ENCODE data around the gene GOT1. TPM values are rescaled to one million over a fixed set of nuclear protein-coding genes. Genes with fewer than 3 reads are reported as not detected.

Gene GOT1
- total RNA-seq, 2 experiments from 2014 or later = 62.6 to 67.3 TPM

DNA sequence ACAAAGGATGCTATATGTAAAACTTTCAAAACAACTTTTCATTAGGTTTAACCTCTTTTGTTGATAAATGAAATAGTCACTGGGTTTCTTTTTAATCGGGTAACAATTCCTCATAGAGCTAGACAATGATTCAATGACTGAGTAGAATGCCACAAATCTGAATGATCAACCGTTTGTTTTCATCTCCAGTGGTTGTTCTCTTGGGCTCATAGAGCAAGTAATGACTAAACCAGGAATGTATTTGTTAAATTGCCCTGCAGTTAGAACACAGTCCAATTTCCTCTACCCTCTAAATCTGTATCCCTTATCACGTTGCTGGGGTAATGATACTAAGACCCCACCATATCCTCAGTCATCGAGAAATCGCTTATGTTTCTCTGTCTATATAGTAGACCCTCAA, 61.3 kb downstream of the GOT1 start:
- intact Hi-C loops (cut with micrococcal nuclease) = no loop called here
- CTCF ChIA-PET = no interaction called here
- DNase-seq = no peak
- Mint-ChIP-seq H3K4me1 (ENCODE audit: low read depth) (peaks cover 7% of the 10 kb centered on the region), H3K9me3 (no peaks in the 10 kb centered on the region), H3K4me3 (no peak overlapping the region), H3K27me3 (ENCODE audit: low read depth) (peaks cover 41% of the 10 kb centered on the region), H3K36me3 (ENCODE audit: low read depth) (no peaks in the 10 kb centered on the region), H3K27ac (no peak overlapping the region)

GRCh38 chr10:99368646-99369045, 61.8 kb downstream of the GOT1 start:
- Mint-ChIP-seq H3K27me3 (ENCODE audit: low read depth) (peaks cover 36% of the 10 kb centered on the region), H3K27ac (no peak overlapping the region), H3K9me3 (no peaks in the 10 kb centered on the region), H3K36me3 (ENCODE audit: low read depth) (no peaks in the 10 kb centered on the region), H3K4me3 (no peak overlapping the region), H3K4me1 (ENCODE audit: low read depth) (peaks cover 7% of the 10 kb centered on the region)
- DNase-seq = no peak
- CTCF ChIA-PET = no interaction called here
- intact Hi-C loops (cut with micrococcal nuclease) = no loop called here

DNA sequence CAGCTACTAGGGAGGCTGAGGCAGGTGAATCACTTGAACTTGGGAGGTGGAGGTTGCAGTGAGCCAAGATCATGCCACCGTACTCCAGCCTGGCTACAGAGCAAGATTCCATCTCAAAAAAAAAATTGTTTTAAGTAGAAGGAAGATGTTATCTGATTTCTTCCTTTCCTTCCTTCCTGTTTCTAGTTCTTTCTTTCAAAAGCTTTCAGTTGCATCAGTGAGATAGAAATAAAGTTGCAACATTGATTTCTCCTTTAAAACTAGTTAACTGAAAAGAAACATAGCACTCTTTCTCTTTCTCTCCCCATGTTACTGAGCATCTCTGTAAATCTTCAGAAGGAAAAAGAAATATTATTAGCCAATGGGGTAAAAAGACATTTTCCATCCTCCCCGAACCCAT, 63.8 kb downstream of the GOT1 start:
- no peak for DNase-seq
- intact Hi-C loops (cut with micrococcal nuclease) = no loop called here
- CTCF ChIA-PET = no interaction called here
- H3K36me3 Mint-ChIP-seq (ENCODE audit: low read depth) = no peaks in the 10 kb centered on the region
- no peak overlapping the region for H3K27ac Mint-ChIP-seq
- H3K4me3 Mint-ChIP-seq = no peak overlapping the region
- no peaks in the 10 kb centered on the region for H3K9me3 Mint-ChIP-seq
- H3K27me3 Mint-ChIP-seq (ENCODE audit: low read depth) = peaks cover 20% of the 10 kb centered on the region
- H3K4me1 Mint-ChIP-seq (ENCODE audit: low read depth) = peaks cover 7% of the 10 kb centered on the region

DNA sequence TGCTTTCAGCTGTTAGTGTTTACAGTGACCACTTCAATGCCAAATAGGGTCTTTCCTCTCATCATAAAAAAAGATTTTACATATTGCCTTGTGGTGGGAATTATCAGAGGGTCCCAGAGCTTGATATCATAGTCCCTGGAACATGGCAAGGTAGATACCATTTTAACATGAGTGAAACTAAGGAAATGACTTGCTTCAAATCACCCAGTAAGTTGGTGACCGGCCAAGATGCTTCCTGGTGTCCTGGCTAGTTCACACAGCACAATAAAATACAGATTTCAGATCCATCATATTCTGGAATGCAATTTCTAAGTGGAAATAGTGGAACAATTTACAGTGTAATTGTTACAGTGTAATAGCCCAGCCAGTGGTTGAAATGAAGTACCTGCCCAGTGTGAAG, 64.7 kb downstream of the GOT1 start:
- Mint-ChIP-seq H3K27me3 (ENCODE audit: low read depth) (peaks cover 20% of the 10 kb centered on the region), H3K4me1 (ENCODE audit: low read depth) (peaks cover 2% of the 10 kb centered on the region), H3K9me3 (no peaks in the 10 kb centered on the region), H3K36me3 (ENCODE audit: low read depth) (no peaks in the 10 kb centered on the region), H3K4me3 (no peak overlapping the region), H3K27ac (no peak overlapping the region)
- DNase-seq = no peak
- intact Hi-C loops (cut with micrococcal nuclease) = no loop called here
- CTCF ChIA-PET = no interaction called here

GRCh38 chr10:99365311-99365710, 65.1 kb downstream of the GOT1 start:
- intact Hi-C loops (cut with micrococcal nuclease) = no loop called here
- H3K4me3 Mint-ChIP-seq = no peak overlapping the region
- DNase-seq = no peak
- H3K27ac Mint-ChIP-seq = no peak overlapping the region
- no peaks in the 10 kb centered on the region for H3K9me3 Mint-ChIP-seq
- H3K36me3 Mint-ChIP-seq (ENCODE audit: low read depth) = no peaks in the 10 kb centered on the region
- no peaks in the 10 kb centered on the region for H3K4me1 Mint-ChIP-seq (ENCODE audit: low read depth)
- CTCF ChIA-PET = no interaction called here
- peaks cover 18% of the 10 kb centered on the region for H3K27me3 Mint-ChIP-seq (ENCODE audit: low read depth)

- Mint-ChIP-seq H3K9me3 (no peaks in the 10 kb centered on the region), H3K4me3 (no peak overlapping the region), H3K4me1 (ENCODE audit: low read depth) (no peaks in the 10 kb centered on the region), H3K36me3 (ENCODE audit: low read depth) (no peaks in the 10 kb centered on the region), H3K27ac (no peak overlapping the region), H3K27me3 (ENCODE audit: low read depth) (peaks cover 13% of the 10 kb centered on the region)
- DNase-seq = no peak
- intact Hi-C loops (cut with micrococcal nuclease) = no loop called here
- CTCF ChIA-PET = interaction anchor here (0.5 kb wide), 1 partner anchor 1851 kb away, joined by 3 read pairs; no protein-coding TSS in a partner anchor
Measured at GRCh38 chr10:99364125-99364524, 66.3 kb downstream of the GOT1 start.

DNA sequence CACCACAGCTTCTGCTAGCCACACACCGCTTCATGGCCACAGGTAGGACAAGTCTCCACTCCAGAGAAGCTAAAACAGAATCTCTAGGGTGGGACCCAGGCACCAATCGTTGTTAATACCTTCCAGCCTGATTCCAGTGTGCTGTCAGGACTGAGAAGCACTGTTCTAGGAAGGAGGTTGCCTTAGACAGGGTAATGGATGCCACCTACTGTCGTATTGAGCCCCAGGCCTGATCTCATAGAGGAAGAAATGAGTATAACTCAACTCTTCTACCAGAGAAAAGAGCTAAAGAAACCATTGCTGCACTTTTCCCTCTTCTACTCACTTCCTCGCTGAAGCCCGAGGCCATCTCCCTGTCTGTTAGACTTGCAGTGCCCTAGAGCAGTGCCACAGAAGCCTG, 69.5 kb downstream of the GOT1 start:
- intact Hi-C loops (cut with micrococcal nuclease) = no loop called here
- H3K9me3 Mint-ChIP-seq = no peaks in the 10 kb centered on the region
- CTCF ChIA-PET = interaction anchor here (0.6 kb wide), 1 partner anchor 114 kb away, joined by 5 read pairs; no protein-coding TSS in a partner anchor

GRCh38 chr10:99358101-99358500, 72.3 kb downstream of the GOT1 start:
- CTCF ChIA-PET = no interaction called here
- Mint-ChIP-seq H3K9me3 (no peaks in the 10 kb centered on the region), H3K4me3 (no peak overlapping the region), H3K36me3 (ENCODE audit: low read depth) (no peaks in the 10 kb centered on the region), H3K27me3 (ENCODE audit: low read depth) (peaks cover 12% of the 10 kb centered on the region), H3K4me1 (ENCODE audit: low read depth) (no peaks in the 10 kb centered on the region), H3K27ac (no peak overlapping the region)
- intact Hi-C loops (cut with micrococcal nuclease) = no loop called here
- DNase-seq = no peak

More for the DNA sequence above, 69.5 kb downstream of the GOT1 start:
- H3K4me1 Mint-ChIP-seq (ENCODE audit: low read depth) = no peaks in the 10 kb centered on the region
- DNase-seq = no peak
- no peak overlapping the region for H3K4me3 Mint-ChIP-seq
- H3K36me3 Mint-ChIP-seq (ENCODE audit: low read depth) = no peaks in the 10 kb centered on the region
- no peak overlapping the region for H3K27ac Mint-ChIP-seq
- H3K27me3 Mint-ChIP-seq (ENCODE audit: low read depth) = peaks cover 10% of the 10 kb centered on the region

- DNase-seq = no peak
- CTCF ChIA-PET = interaction anchor here (0.6 kb wide), 1 partner anchor 21 kb away, joined by 3 read pairs; no protein-coding TSS in a partner anchor
Measured at GRCh38 chr10:99357691-99358090, 72.7 kb downstream of the GOT1 start.

DNA sequence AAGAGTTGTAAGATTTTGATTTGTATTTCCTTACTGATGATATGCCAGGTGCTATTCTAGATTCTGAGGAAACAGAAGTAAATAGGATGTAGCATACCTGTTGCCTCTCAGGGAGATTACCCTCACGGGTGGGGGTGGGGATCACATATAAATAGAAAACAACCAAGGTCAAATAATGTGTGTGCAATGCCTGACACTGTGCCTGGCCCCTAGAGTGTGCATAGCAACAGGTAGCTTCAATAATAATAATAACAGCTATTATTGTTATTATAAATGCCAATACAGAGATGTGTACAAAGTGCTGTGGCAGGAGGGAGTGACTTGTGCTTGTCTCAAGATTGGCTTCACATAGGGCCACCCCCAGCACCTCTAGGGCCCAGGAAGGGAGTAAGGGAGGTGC, 77.2 kb downstream of the GOT1 start:
- Mint-ChIP-seq H3K9me3 (no peaks in the 10 kb centered on the region), H3K27ac (no peak overlapping the region), H3K4me3 (no peak overlapping the region), H3K36me3 (ENCODE audit: low read depth) (no peaks in the 10 kb centered on the region), H3K4me1 (ENCODE audit: low read depth) (no peaks in the 10 kb centered on the region), H3K27me3 (ENCODE audit: low read depth) (peaks cover 18% of the 10 kb centered on the region)
- CTCF ChIA-PET = no interaction called here
- no peak for DNase-seq
- intact Hi-C loops (cut with micrococcal nuclease) = no loop called here

More at GRCh38 chr10:99357691-99358090, 72.7 kb downstream of the GOT1 start:
- H3K36me3 Mint-ChIP-seq (ENCODE audit: low read depth) = no peaks in the 10 kb centered on the region
- H3K4me1 Mint-ChIP-seq (ENCODE audit: low read depth) = no peaks in the 10 kb centered on the region
- no peaks in the 10 kb centered on the region for H3K9me3 Mint-ChIP-seq
- H3K27me3 Mint-ChIP-seq (ENCODE audit: low read depth) = peaks cover 12% of the 10 kb centered on the region
- H3K27ac Mint-ChIP-seq = no peak overlapping the region
- H3K4me3 Mint-ChIP-seq = no peak overlapping the region
- intact Hi-C loops (cut with micrococcal nuclease) = no loop called here

GRCh38 chr10:99347672-99348071, 82.8 kb downstream of the GOT1 start:
- H3K4me1 Mint-ChIP-seq (ENCODE audit: low read depth) = no peaks in the 10 kb centered on the region
- intact Hi-C loops (cut with micrococcal nuclease) = no loop called here
- H3K9me3 Mint-ChIP-seq = no peaks in the 10 kb centered on the region
- DNase-seq = no peak
- H3K27me3 Mint-ChIP-seq (ENCODE audit: low read depth) = peaks cover 6% of the 10 kb centered on the region
- no peak overlapping the region for H3K27ac Mint-ChIP-seq
- H3K36me3 Mint-ChIP-seq (ENCODE audit: low read depth) = no peaks in the 10 kb centered on the region
- CTCF ChIA-PET = no interaction called here
- H3K4me3 Mint-ChIP-seq = no peak overlapping the region
